CD14-positive monocyte (primary cell): ENCODE data around the gene BRPF1. TPM values are rescaled to one million over a fixed set of nuclear protein-coding genes. Genes with fewer than 3 reads are reported as not detected.

ENCODE experiments used
- DNase-seq, 3 donors: peaks; one replicate each; pipeline ENCODE4 v3.0.0-alpha.2; 2011 to 2022
- H2AFZ ChIP-seq: 2 replicates; pipeline ENCODE4 v1.6.0; 2012; ENCODE audit warnings: mild to moderate bottlenecking, low read depth, low read length, inconsistent platforms; ENCODE audit not compliant: insufficient read depth, poor library complexity, severe bottlenecking
- H3K27ac ChIP-seq, 2 donors: 1 replicate in 1 of 2; 2 replicates in 1 of 2; pipeline ENCODE4 v1.5.1; 2012 to 2013; ENCODE audit warnings: low read length in 2 of 2, control low read depth in 1 of 2, inconsistent platforms in 1 of 2, low read depth in 1 of 2, mild to moderate bottlenecking in 1 of 2
- H3K27me3 ChIP-seq, 2 donors: one replicate each; pipeline versions ENCODE4 v1.6.0 to v1.6.1; 2011 to 2013; ENCODE audit warnings: low read length in 2 of 2; ENCODE audit not compliant: control insufficient read depth in 2 of 2, insufficient read depth in 2 of 2
- H3K36me3 ChIP-seq, 2 donors: replicated peaks in 1 of 2; 1 replicate in 1 of 2; 2 replicates in 1 of 2; pipeline versions ENCODE4 v1.5.1 to v1.6.1; 2012 to 2013; ENCODE audit warnings: low read length in 2 of 2, control low read depth in 1 of 2, inconsistent platforms in 1 of 2, mild to moderate bottlenecking in 1 of 2; ENCODE audit not compliant: insufficient read depth in 2 of 2, control insufficient read depth in 1 of 2
- H3K4me1 ChIP-seq, 2 donors: 1 replicate in 1 of 2; 2 replicates in 1 of 2; pipeline versions ENCODE4 v1.5.1 to v1.6.1; 2012 to 2013; ENCODE audit warnings: low read length in 2 of 2, control low read depth in 1 of 2, inconsistent platforms in 1 of 2, mild to moderate bottlenecking in 1 of 2, moderate library complexity in 1 of 2; ENCODE audit not compliant: insufficient read depth in 2 of 2, control insufficient read depth in 1 of 2
- H3K4me2 ChIP-seq: replicated peaks from 2 replicates; pipeline ENCODE3; 2012; ENCODE audit warnings: low read length, moderate library complexity, mild to moderate bottlenecking; ENCODE audit not compliant: poor library complexity, severe bottlenecking; ENCODE audit errors: extremely low read depth
- H3K4me3 ChIP-seq, 3 experiments: fragments of 200-600 bp in 1 of 3; sonication (generic) in 1 of 3; replicated peaks in 1 of 3; 1 replicate in 2 of 3; 2 replicates in 1 of 3; pipeline ENCODE4 v1.5.1; 2011 to 2013; ENCODE audit warnings: low read length in 3 of 3, mild to moderate bottlenecking in 3 of 3, control low read depth in 2 of 3, low read depth in 2 of 3, inconsistent platforms in 1 of 3, moderate library complexity in 1 of 3
- H3K79me2 ChIP-seq: 2 replicates; pipeline ENCODE4 v1.6.0; 2012; ENCODE audit warnings: mild to moderate bottlenecking, control low read depth, inconsistent platforms, low read length, moderate library complexity; ENCODE audit not compliant: insufficient read depth
- H3K9ac ChIP-seq: 2 replicates; pipeline ENCODE4 v1.6.0; 2017; ENCODE audit warnings: low read length, mild to moderate bottlenecking; ENCODE audit not compliant: insufficient read depth, poor library complexity, severe bottlenecking
- H3K9me3 ChIP-seq, 2 donors: replicated peaks in 1 of 2; 1 replicate in 1 of 2; 2 replicates in 1 of 2; pipeline versions ENCODE4 v1.5.1 to v1.6.1; 2012 to 2013; ENCODE audit warnings: low read length in 2 of 2, control low read depth in 1 of 2; ENCODE audit not compliant: control insufficient read depth in 1 of 2, insufficient read depth in 1 of 2
- H4K20me1 ChIP-seq: 2 replicates; pipeline ENCODE4 v1.6.0; 2012; ENCODE audit warnings: mild to moderate bottlenecking, low read length, control low read depth, moderate library complexity; ENCODE audit not compliant: insufficient read depth
- H3K27ac Mint-ChIP-seq, 7 donors: one replicate each; pipeline ENCODE4 v1.8.0; 2020; ENCODE audit warnings: mild to moderate bottlenecking in 7 of 7, mixed read lengths in 7 of 7, moderate library complexity in 6 of 7, inconsistent platforms in 2 of 7
- H3K27me3 Mint-ChIP-seq, 3 donors: one replicate each; pipeline ENCODE4 v1.8.0; 2021 to 2022; ENCODE audit warnings: low read depth in 3 of 3, mild to moderate bottlenecking in 3 of 3, mixed read lengths in 3 of 3, moderate library complexity in 3 of 3, inconsistent platforms in 1 of 3
- H3K36me3 Mint-ChIP-seq, 2 donors: one replicate each; pipeline ENCODE4 v1.8.0; 2020; ENCODE audit warnings: mixed read lengths in 2 of 2, inconsistent platforms in 1 of 2, mild to moderate bottlenecking in 1 of 2
- H3K4me1 Mint-ChIP-seq: one replicate; pipeline ENCODE4 v1.8.0; 2020; ENCODE audit warnings: mild to moderate bottlenecking, mixed read lengths
- H3K4me3 Mint-ChIP-seq, 2 donors: one replicate each; pipeline ENCODE4 v1.8.0; 2020; ENCODE audit warnings: mild to moderate bottlenecking in 2 of 2, mixed read lengths in 2 of 2, moderate library complexity in 1 of 2
- H3K9me3 Mint-ChIP-seq, 7 donors: one replicate each; pipeline ENCODE4 v1.8.0; 2020 to 2022; ENCODE audit warnings: mixed read lengths in 7 of 7, mild to moderate bottlenecking in 6 of 7, moderate library complexity in 6 of 7, inconsistent platforms in 2 of 7
- WGBS: methylation state at CpG from one replicate; pipeline ENCODE4 v1.1.5; 2013; ENCODE audit warnings: missing lambda C conversion rate; ENCODE audit not compliant: insufficient coverage; 5-methylcytosine and 5-hydroxymethylcytosine counted together
- intact Hi-C, 2 donors: fragments of 100-400 bp; cut with micrococcal nuclease; formaldehyde crosslinking; loops; one replicate each; pipeline versions ENCODE4 v1.15.0 to v1.15.1; 2023
- polyA plus RNA-seq, 3 donors: library from polyadenylated mRNA; depleted of rRNA in 1 of 3; unstranded in 2 of 3; stranded (reverse) in 1 of 3; fragments of 300-500 nt in 2 of 3; fragments of >200 nt in 1 of 3; fragmentation: Illumina TruSeq in 2 of 3; gene quantifications; 1 replicate in 2 of 3; 2 replicates in 1 of 3; pipeline ENCODE4 v1.2.3, GENCODE V29; 2012 to 2021
- TF ChIP-seq, protein P1 (sequence below): fragments of 200-600 bp; IDR thresholded peaks from one replicate; pipeline ENCODE4 v1.8.0; 2022; ENCODE audit warnings: antibody characterized with exemption, mild to moderate bottlenecking

The BRPF1 gene
- polyA plus RNA-seq, 3 donors = 5.1 to 22.5 (median 10.4) TPM

GRCh38 chr3:9792405-9793160, 61.0 kb downstream of the BRPF1 start, which contains the start of the genes ARPC4 and TADA3:
TSS of gene ARPC4 (plus strand) at chr3:9793082. CDS start at chr3:9793122, 40 bp downstream.
TSS of gene TADA3 (minus strand) at chr3:9792473. CDS start at chr3:9791466, 1,007 bp downstream.
- peak; percentile 93 to 95 (median 94) for DNase-seq
- Histone ChIP-seq H3K27ac (peak within 1 kb of the TSS; percentile 91 to 97), H3K9ac (peak within 1 kb of the TSS; percentile 99), H3K9me3 (no peaks in the 10 kb centered on the region), H3K36me3 (peaks cover 28 to 49% of the 10 kb centered on the region in 2 donors), H3K4me1 (peaks cover 39 to 42% of the 10 kb centered on the region in 2 donors), H3K27me3 (no peaks in the 10 kb centered on the region), H3K4me3 (peak within 1 kb of the TSS; percentile 76 to 96 (median 77)), H3K79me2 (peaks cover 80% of the 10 kb centered on the region), H2AFZ (peak within 1 kb of the TSS; percentile 81), H4K20me1 (peaks cover 43% of the 10 kb centered on the region), H3K4me2 (peak within 1 kb of the TSS; percentile 86)
- WGBS = under 1% methylated on average over 65 of the region's 65 CpGs
- intact Hi-C loops = loop anchor here (2.0 to 10.0 kb wide), 10 partner anchors 42 to 528 kb away; partner anchors contain the start of genes BRPF1 (in 2 of the 2), MTMR14 (in 2 of the 2), RPUSD3 (in 2 of the 2) and OGG1 (in 1 of the 2)
- H3K4me1 Mint-ChIP-seq = peaks cover 38% of the 10 kb centered on the region
- peak within 1 kb of the TSS; percentile 87 to 100 (median 99) for H3K27ac Mint-ChIP-seq
- peaks cover 0 to 4% (median 0%) of the 10 kb centered on the region in 7 donors for H3K9me3 Mint-ChIP-seq
- TF ChIP-seq, protein P1, sequence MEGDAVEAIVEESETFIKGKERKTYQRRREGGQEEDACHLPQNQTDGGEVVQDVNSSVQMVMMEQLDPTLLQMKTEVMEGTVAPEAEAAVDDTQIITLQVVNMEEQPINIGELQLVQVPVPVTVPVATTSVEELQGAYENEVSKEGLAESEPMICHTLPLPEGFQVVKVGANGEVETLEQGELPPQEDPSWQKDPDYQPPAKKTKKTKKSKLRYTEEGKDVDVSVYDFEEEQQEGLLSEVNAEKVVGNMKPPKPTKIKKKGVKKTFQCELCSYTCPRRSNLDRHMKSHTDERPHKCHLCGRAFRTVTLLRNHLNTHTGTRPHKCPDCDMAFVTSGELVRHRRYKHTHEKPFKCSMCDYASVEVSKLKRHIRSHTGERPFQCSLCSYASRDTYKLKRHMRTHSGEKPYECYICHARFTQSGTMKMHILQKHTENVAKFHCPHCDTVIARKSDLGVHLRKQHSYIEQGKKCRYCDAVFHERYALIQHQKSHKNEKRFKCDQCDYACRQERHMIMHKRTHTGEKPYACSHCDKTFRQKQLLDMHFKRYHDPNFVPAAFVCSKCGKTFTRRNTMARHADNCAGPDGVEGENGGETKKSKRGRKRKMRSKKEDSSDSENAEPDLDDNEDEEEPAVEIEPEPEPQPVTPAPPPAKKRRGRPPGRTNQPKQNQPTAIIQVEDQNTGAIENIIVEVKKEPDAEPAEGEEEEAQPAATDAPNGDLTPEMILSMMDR = no peak
- H3K4me3 Mint-ChIP-seq = peak within 1 kb of the TSS; percentile 93 to 99
- peaks cover 27 to 58% of the 10 kb centered on the region in 2 donors for H3K36me3 Mint-ChIP-seq
- peaks cover 0 to 1% (median 0%) of the 10 kb centered on the region in 3 donors for H3K27me3 Mint-ChIP-seq

DNA sequence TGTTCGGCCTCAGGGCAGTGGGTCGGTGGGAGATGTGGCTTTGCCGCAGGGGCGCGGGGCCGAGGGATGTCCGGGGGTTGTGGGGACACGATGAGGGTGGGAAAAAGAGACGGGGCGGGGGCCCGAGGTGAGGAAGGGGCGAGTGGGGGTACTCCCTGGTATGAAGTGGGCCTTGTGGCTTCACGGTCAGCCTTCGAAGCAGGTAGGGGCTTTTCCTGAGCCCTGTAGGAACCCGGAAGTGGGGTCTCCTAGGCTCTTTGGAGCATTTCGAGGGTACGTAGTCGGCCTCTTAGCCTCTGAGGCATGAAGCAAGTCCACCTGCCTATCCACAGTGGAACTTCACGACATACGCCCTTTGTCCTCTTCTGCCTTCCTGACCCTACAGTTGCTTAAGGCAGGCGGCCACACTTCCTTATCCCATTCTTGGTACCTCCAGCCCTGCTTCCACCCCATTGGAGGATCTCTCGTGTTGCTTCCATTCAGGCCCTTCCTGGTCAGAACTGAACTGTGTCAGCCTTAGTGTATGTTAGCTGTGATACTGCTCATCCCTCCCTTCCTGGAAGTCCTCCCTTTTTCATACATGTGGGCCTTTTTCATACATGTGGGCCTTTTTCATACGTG, 61.7 kb downstream of the BRPF1 start:
- Mint-ChIP-seq H3K27ac (peak overlapping the region; percentile 87 to 100 (median 99)), H3K9me3 (peaks cover 0 to 4% (median 0%) of the 10 kb centered on the region in 7 donors), H3K4me3 (peak overlapping the region; percentile 93 to 99), H3K4me1 (peaks cover 35% of the 10 kb centered on the region), H3K27me3 (peaks cover 0 to 1% (median 0%) of the 10 kb centered on the region in 3 donors), H3K36me3 (peaks cover 30 to 61% of the 10 kb centered on the region in 2 donors)
- Histone ChIP-seq H4K20me1 (peaks cover 50% of the 10 kb centered on the region), H2AFZ (peak overlapping the region; percentile 81), H3K4me3 (peak overlapping the region; percentile 76 to 96 (median 77)), H3K9me3 (no peaks in the 10 kb centered on the region), H3K79me2 (peaks cover 87% of the 10 kb centered on the region), H3K36me3 (peaks cover 31 to 52% of the 10 kb centered on the region in 2 donors), H3K27me3 (no peaks in the 10 kb centered on the region), H3K4me1 (peaks cover 39 to 42% of the 10 kb centered on the region in 2 donors), H3K9ac (peak overlapping the region; percentile 99), H3K27ac (peak overlapping the region; percentile 91 to 97), H3K4me2 (peak overlapping the region; percentile 86)
- intact Hi-C loops = loop anchor here (2.0 to 10.0 kb wide), 10 partner anchors 42 to 528 kb away; partner anchors contain the start of genes BRPF1 (in 2 of the 2), MTMR14 (in 2 of the 2), RPUSD3 (in 2 of the 2) and OGG1 (in 1 of the 2)
- 0% methylated on average over 19 of the region's 23 CpGs for WGBS
- TF ChIP-seq, protein P1 = no peak
- peak; percentile 58 to 79 (median 60) for DNase-seq
